Measurements from ENCODE around the gene ARHGEF19.
A peak's percentile ranks its signal among the peaks of the same experiment; 100 is the strongest.

ARHGEF19 gene

DNA sequence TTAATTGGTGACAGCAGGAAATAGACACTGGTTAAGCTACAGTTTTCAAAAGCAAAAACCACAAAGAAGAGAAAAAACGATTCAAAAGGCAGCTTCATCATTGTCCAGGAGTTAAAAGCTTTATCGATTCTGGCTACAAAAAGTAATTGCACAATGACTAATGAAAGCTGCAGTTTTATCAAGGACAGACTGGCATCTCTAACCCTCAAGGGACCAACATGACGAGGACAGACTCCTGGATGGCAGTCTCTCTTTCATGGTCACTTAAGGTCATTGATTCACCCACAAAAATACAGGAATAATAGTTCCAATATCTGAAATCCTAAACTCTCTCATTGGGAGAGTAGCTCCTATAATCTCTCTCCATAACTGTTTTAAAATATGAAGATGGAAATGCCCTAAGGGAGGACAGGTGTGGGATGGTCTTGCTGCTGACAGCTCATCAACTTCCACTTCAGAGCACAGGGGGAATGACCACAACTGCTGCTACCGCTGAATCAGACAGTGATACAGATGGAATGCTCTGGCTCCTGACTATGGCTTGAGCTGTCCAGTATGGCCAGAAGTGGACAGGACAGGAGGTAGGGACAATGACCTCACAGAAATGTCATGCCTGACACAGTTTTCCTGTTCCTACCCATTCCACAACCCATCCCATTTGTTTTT is 41.9 kb upstream of the ARHGEF19 start:
- TF ChIP-seq, protein P1, sequence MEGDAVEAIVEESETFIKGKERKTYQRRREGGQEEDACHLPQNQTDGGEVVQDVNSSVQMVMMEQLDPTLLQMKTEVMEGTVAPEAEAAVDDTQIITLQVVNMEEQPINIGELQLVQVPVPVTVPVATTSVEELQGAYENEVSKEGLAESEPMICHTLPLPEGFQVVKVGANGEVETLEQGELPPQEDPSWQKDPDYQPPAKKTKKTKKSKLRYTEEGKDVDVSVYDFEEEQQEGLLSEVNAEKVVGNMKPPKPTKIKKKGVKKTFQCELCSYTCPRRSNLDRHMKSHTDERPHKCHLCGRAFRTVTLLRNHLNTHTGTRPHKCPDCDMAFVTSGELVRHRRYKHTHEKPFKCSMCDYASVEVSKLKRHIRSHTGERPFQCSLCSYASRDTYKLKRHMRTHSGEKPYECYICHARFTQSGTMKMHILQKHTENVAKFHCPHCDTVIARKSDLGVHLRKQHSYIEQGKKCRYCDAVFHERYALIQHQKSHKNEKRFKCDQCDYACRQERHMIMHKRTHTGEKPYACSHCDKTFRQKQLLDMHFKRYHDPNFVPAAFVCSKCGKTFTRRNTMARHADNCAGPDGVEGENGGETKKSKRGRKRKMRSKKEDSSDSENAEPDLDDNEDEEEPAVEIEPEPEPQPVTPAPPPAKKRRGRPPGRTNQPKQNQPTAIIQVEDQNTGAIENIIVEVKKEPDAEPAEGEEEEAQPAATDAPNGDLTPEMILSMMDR (conservative IDR thresholded peaks at IDR 0.05): no peak
- H3K27ac ChIP-seq: peak overlapping the region; percentile 16; the same call in 1 of the 2 replicates

DNA sequence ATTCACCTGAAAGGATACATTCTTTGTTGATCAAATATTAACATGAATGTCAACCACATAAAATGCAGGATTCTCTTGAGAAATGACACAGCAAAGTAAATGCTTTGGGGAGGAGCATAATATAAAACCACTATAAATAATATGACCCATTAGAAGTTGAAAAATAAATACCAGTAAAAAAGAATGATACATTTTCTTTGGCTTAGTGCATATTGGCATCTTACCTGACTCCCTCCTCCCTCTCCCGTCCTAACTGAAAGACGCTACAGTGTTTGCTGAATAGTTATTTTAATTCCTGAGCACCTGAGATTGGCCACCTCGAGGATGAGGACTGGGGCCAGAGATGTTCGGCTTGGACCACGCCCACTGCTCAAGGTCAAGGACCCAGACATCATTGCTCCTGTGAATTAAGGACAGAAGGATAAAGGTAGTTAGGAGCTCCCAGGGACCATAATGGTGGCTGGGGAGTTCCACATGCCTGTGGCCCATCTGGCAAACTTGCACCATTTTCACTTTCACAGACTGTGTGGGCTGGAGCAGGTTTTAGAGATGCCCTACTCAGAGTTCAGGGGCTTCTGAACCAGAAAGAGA is 41.0 kb upstream of the ARHGEF19 start:
- TF ChIP-seq, protein P1 (conservative IDR thresholded peaks at IDR 0.05): no peak

DNA sequence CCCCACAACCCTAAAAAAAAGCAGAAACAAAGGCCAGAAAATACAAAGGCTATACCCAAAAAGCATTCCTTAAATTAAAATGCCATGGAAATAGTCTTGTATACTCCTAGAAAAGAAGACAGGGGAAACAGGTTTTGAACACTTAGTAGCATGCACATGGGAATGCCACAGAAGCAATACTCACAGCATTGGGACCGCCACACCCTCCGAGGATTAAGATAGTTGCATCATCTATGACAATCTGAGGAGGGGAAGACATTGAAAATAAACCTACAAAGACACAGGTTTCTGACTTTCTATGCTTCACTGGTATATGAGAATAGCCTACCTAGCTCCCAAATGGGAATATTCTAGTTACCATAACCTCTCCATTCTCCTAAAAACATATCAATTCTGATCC is 40.5 kb upstream of the ARHGEF19 start:
- TF ChIP-seq, protein P1 (conservative IDR thresholded peaks at IDR 0.05): no peak
- no peak overlapping the region; the same call in 1 of the 2 replicates for H3K27ac ChIP-seq

More for the DNA sequence above, 41.0 kb upstream of the ARHGEF19 start:
- peak overlapping the region; percentile 16; the same call in 1 of the 2 replicates for H3K27ac ChIP-seq

DNA sequence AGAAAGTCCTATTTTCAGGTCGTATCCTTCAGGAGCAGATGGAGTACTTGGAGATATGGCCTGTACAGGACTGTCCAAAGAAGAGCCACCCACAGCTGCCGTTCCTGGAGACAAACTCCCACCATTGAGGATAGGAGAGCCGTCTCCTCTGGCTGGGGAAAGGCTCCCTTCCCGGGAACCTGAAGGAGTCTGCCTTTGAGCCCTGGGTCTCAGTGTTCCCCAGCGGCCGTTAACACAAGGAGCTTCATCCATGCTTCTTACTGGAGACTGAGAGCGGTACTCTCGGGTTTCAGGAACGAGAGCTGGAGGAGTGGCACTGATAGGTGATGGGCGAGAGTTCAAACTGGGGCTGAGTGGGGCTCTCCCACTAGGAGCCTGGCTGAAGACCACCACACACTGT is 38.9 kb upstream of the ARHGEF19 start:
- TF ChIP-seq, protein P1 (conservative IDR thresholded peaks at IDR 0.05): no peak
- H3K27ac ChIP-seq: no peak overlapping the region

DNA sequence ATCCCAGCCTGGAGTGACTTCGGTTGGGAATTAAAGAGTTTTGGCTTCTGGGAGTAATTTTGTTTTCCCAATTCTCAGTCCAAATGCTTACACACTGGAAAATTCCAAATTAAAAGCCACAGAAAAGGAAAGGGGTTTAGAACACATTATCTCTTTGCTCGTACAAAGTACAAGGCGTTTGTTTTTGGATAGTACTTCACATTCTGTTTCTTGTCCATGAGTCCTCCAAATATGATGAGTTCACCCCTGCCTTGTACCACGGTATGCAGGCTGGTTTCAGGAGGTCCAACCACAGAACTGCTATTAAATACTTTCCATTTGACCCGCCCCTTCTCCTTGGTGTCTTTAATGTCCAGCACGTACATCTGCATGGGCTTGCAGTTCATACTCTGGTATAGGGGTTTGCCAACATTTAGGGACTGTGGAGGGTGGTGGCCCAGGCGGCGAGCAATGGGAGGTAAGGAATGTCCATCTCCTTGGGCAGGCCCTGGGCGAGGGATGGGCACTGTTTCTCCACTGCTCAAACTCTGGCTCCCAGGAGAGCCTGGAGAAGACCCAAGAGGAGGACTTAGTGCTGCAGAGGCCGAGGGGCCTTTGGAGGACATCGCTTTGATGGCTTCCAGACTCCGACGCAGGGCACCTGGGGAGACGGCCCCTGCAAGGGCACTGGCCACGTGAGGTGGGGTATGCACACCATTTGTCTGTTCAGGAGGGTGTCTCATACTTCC is 38.2 kb upstream of the ARHGEF19 start:
- TF ChIP-seq, protein P1 (conservative IDR thresholded peaks at IDR 0.05): no peak
- peak overlapping the region; percentile 94; the same call in 1 of the 2 replicates for H3K27ac ChIP-seq

DNA sequence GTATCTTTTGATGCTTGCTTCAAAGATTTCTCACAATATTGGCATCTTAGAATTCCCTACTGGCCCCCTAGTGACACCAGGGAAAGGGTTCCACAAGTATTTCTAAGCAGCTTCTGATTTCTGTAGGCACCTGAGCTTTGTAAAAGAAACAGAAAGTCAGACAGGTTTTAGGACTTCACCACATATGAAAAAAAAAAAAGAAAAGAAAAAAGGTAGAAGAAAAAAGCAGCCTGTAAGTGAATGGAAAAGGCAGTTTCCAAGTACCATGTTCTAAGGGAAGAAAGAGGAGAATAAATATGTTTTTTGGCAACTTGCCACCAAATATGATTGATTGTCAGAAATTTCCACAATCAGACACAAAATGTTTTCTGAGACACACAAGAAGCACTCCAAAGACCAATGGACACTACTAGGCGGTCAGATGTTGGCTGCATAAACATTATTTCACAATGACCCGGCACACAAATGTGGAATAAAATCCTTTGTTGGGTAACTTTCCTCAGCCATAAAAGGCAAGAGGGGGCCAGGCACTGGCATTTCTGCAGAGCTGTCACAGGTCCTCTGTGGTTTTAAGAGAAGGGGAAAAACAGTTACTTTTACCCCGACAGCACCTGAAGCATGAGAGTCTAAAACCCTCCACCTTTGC is 37.3 kb upstream of the ARHGEF19 start:
- TF ChIP-seq, protein P1 (conservative IDR thresholded peaks at IDR 0.05): no peak
- H3K27ac ChIP-seq: peak overlapping the region; percentile 94

Data from VCaP (cell line).